Urinary bladder (tissue), 4 donors: ENCODE data around the gene FGFR2. TPM values are rescaled to one million over a fixed set of nuclear protein-coding genes. Genes with fewer than 3 reads are reported as not detected.

Source experiments
- DNase-seq: peaks from one replicate; pipeline ENCODE4 v3.0.0-alpha.2; 2015; ENCODE audit errors: extremely low spot score
- H3K27ac ChIP-seq: one replicate; pipeline ENCODE4 v1.5.1; 2013; ENCODE audit warnings: low read depth, mild to moderate bottlenecking, moderate library complexity
- H3K36me3 ChIP-seq: one replicate; pipeline ENCODE4 v1.6.1; 2013; ENCODE audit warnings: mild to moderate bottlenecking, moderate library complexity; ENCODE audit not compliant: insufficient read depth
- H3K4me1 ChIP-seq: one replicate; pipeline ENCODE4 v1.6.1; 2013; ENCODE audit warnings: mild to moderate bottlenecking, moderate library complexity; ENCODE audit not compliant: insufficient read depth
- H3K4me3 ChIP-seq: one replicate; pipeline ENCODE4 v1.5.1; 2013; ENCODE audit warnings: low read depth, low read length
- WGBS: extraction: QIAGEN DNeasy Blood & Tissue Kit; methylation state at CpG from one replicate; pipeline ENCODE4 v1.1.7; 2013; 5-methylcytosine and 5-hydroxymethylcytosine counted together
- polyA plus RNA-seq: library from polyadenylated mRNA; stranded (reverse); fragments of 200-250 nt; gene quantifications from one replicate; pipeline ENCODE4 v1.2.3, GENCODE V29; 2013
- total RNA-seq: library from RNA; depleted of rRNA; stranded (reverse); fragments of >200 nt; gene quantifications from one replicate; pipeline ENCODE4 v1.2.3, GENCODE V29; 2014
- donor health status: healthy with polysubstance abuse.
- donor health status: healthy.

The FGFR2 gene
- total and polyA plus RNA-seq, 2 donors, result 28.8 to 61.9 TPM

DNA sequence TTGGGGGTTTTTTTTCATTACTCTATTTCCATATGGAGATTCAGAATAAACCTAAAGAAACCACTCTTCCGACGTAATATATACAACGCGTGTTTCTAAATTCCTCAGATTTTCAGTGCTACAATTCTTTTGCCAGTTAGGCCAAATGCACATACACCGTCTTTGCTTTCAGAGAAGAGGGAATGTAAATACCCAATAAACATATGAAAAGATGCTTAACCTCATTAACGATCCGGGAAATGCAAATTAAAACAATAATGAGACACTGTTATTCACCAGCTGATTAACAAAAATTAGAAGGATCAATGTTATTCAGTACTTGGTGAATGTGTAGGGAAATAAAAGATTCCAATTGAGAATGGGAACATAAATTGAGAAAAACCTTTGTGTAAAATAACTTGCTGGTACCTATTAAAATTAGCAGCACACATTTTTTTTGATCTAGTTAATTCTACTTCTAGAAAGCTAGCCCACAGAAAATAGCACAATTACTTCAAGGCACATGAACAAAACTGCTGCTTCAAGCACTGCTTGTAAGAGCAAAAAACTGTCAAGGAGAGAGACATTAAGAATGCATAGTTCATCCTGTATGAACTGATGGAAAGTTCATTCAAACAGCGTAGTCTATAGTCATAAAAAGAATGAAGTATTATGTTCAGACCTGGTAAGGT lies 56.7 kb downstream of the FGFR2 start:
- Histone ChIP-seq H3K36me3 (no peaks in the 10 kb centered on the region), H3K27ac (no peak overlapping the region), H3K4me1 (no peaks in the 10 kb centered on the region), H3K4me3 (no peak overlapping the region)
- DNase-seq, result no peak
- 70% methylated on average over 8 of the region's 8 CpGs for WGBS

DNA sequence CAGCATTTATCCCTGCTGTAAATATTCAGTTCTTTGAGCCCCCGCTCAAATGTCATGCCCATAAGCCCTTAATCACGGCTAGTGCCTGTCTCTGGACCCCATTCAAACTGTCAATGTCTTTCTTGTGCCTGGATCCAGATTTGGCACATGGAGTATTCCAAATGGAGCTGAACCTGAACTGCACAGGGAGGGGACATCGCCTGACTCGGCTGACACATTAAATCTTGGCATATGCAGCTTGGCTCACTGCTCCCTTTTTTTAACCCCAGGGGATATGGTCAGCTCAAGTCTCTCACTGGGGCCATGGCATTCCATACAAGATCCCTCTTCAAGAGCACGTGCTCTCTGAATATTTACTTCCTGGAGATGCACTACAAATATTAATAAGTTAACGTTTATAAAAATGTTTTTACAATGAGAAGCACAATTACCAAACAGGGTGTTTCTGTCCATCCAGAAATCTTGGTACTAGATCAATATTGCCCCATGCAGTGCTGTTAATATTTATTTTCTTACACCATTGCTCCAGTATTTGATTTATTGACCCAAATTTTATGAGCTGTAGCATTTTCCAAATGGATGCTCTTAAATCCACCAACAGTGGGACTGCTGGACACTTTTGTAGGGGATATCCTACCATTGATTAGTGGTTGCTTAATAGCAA lies 57.4 kb downstream of the FGFR2 start:
- Histone ChIP-seq H3K4me3 (no peak overlapping the region), H3K4me1 (no peaks in the 10 kb centered on the region), H3K36me3 (no peaks in the 10 kb centered on the region), H3K27ac (no peak overlapping the region)
- WGBS, result 41% methylated on average over 6 of the region's 6 CpGs
- no peak for DNase-seq

DNA sequence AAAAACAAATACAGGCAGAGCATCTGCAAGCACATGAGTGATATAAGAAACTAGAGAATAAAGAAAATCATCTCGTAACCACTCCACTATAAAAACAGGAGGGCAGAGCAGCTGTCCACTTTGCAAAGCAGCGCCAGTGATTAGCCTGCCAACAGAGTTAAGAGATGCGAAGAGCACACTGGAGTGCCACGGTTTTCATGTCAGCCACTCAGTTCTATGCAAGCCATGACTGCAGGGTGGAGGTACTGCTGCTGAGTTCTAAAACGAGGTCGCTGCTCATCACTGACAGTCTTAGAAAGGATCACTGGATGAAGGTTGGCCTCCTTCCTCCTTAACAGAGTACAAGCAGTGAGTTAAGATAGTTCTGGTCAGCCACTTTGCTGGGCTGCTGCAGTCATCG lies 58.5 kb downstream of the FGFR2 start:
- DNase-seq, result no peak
- H3K4me1 ChIP-seq, result no peaks in the 10 kb centered on the region
- WGBS, result 78% methylated on average over 7 of the region's 7 CpGs
- H3K36me3 ChIP-seq, result no peaks in the 10 kb centered on the region
- H3K4me3 ChIP-seq, result no peak overlapping the region
- H3K27ac ChIP-seq, result no peak overlapping the region

DNA sequence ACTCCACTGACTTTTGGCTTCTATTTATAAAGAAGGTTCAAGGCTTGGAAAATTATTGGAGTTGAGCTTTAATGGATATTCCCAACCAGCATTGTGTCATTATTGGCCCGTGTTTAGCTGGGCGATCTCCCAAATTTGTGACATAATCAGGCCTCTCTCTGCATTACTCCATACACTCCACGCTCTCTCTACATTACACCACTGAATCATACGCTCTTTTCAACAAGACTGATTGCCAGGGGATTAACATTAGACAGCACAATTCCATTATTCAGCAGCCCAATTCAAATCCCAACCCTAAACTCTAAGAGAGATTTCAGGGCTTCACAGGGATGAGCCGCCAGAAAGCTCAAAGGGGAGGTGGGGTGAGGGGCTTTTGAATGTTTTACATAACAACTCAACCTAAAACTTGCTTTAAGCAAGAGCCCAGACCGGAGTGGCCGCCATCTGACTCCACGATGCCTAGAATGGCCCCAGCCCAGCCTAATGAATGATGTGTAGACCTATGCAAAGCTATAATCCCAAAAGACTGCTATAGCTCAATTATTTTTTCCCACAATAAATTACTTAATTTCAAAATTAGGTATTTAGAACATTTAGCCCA lies 61.8 kb downstream of the FGFR2 start:
- Histone ChIP-seq H3K4me1 (no peaks in the 10 kb centered on the region), H3K4me3 (no peak overlapping the region), H3K27ac (no peak overlapping the region), H3K36me3 (no peaks in the 10 kb centered on the region)
- no peak for DNase-seq
- WGBS, result 47% methylated on average over 8 of the region's 8 CpGs

DNA sequence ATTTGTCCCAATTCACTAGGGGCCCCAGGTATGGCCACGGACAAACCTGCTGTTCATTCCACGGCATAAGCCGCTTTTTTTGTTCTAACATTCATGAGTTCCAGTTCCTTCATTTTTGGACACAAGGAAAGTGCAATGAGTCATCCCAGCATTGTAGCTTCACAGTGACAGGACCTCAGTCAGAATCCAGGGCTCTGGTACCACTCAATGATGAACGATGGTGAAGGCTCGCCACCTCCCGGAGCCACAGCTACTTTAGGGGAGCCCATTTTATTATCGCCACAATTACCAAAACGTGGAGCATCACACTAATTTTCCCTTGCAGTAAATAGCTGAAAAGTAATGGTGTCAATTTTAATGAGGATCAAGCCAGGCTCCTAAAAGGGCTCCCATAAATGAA lies 62.9 kb downstream of the FGFR2 start:
- Histone ChIP-seq H3K27ac (no peak overlapping the region), H3K4me3 (no peak overlapping the region)
- WGBS, result 86% methylated on average over 8 of the region's 8 CpGs

DNA sequence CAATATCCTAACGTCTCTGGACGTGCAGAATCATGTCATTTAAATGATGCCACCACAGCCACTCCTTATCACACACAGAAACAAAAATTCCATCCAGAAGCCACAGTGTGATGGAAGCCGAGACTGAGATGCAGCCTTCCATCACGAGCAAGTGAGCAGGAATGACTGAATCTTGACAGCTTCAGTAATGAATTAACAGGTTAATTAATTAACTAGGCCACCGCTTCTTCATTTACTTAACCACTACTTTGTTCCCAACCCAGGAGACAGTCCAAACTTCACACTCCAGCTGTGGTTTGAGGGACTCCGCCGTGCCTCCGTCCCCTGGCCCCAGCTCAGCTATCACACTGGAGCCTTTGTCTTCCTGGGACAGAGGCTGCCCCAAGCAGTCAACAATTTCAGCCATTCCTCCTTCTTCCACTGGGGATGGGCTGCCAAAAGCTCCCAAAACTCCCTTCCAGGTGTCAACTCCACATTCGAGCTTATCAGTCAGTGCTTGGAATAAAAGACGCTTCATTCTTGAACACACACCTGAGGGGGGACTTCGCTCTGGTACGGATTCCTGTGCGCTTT lies 65.9 kb downstream of the FGFR2 start:
- Histone ChIP-seq H3K36me3 (no peaks in the 10 kb centered on the region), H3K27ac (no peak overlapping the region), H3K4me1 (no peaks in the 10 kb centered on the region), H3K4me3 (no peak overlapping the region)
- WGBS, result 86% methylated on average over 13 of the region's 13 CpGs
- no peak for DNase-seq

More for the DNA sequence above, 62.9 kb downstream of the FGFR2 start:
- no peak for DNase-seq
- Histone ChIP-seq H3K4me1 (no peaks in the 10 kb centered on the region), H3K36me3 (no peaks in the 10 kb centered on the region)

DNA sequence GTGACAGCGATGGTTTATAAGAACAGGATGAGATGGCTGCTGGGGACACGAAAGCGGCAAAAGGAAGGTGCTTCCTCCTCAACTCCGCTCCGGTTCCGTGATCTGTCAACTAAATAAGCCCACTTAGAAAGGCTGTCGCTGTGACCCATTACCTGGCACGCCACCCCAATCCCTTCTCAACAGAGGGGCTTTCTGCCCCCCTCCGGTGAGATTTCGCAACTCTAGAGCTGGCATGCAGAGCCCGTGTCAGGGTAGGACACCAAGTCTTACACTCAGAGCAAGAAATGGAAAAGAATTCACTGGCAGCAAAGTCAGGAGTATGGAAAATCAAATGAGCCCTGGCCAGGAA lies 66.4 kb downstream of the FGFR2 start:
- Histone ChIP-seq H3K27ac (no peak overlapping the region), H3K4me1 (no peaks in the 10 kb centered on the region), H3K4me3 (no peak overlapping the region), H3K36me3 (no peaks in the 10 kb centered on the region)
- DNase-seq, result no peak
- 90% methylated on average over 11 of the region's 11 CpGs for WGBS

DNA sequence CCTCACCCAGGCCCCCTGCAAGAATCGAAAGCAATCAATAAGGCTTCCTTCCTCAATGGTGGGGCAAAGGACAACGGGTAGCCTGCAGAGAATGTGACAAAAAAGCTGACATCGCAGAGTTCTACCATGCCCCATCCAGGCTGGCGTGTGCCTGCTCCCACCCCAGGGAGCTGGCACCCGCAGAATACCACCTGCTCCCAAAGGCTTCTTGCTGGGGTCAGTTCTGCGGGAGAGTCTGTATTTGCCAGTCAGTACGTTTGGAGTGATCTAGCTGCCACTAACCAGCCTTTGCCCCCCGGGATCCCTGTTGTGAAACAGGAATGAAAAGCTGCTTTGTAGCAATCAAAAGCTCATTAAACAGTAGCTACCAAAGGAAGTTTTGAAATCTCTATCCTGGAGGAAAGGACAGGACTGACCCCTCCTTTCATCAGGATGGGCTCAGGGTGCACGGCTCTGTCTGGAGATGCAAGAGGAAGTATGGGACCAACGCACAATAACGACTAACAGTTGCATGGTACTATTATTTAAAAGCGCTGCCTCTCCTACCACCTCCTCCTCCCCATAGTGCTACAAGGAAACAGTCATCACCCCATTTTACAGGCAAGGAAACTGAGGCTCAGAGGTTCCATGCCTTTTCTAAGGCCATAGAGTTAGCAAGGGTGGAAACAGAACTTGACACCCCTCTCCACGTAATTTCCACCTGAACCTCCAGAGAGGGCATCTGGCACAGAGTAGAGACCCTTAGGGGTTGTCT lies 67.0 kb downstream of the FGFR2 start:
- WGBS, result 87% methylated on average over 13 of the region's 13 CpGs
- DNase-seq, result no peak
- Histone ChIP-seq H3K27ac (no peak overlapping the region), H3K4me3 (no peak overlapping the region), H3K4me1 (no peaks in the 10 kb centered on the region), H3K36me3 (no peaks in the 10 kb centered on the region)

DNA sequence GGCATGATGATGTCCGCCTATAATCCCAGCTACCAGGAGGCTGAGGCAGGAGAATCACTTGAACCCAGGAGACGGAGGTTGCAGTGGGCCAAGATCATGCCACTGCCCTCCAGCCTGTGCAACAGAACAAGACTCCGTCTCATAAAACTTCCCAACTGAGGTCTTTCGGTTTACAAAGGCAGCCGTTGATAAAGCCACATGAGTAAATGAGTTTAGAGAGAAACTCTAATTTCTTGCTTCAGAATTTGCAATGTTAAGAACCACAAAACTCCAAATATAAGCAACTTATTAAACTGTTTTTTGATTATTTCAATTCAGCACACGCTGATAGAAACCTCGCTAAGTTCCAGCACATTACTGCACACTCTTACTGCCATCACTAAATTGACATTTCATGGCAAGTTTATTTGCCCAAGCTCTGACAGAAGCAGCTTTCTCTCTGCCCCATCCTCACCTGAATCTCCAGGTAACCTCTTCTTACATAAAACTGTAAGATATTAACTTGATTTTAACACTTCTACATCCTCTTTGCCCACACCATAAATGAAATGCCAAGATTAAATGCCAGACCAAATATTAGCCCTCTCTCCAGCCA lies 67.7 kb downstream of the FGFR2 start:
- Histone ChIP-seq H3K36me3 (no peaks in the 10 kb centered on the region), H3K27ac (no peak overlapping the region), H3K4me3 (no peak overlapping the region), H3K4me1 (no peaks in the 10 kb centered on the region)
- 81% methylated on average over 7 of the region's 7 CpGs for WGBS
- DNase-seq, result no peak

DNA sequence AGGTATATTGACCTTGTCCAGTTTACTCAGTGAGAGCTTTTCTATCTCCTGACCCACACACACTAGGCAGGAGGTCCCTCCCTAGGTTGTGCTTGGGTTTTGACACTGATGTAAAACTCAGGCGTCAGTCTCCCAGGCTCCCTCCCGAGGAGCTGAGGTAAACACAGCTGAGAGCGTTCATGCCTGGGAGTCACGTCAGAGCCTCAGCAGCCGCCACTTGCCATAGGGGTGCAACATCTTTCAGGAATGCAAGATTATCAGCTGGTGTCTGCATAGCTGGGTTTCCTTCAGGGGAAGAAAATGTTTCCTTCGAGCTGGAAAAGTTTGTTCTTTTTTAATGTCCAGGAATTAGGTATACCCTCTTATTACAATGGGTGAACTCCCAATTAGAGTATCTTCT lies 70.6 kb downstream of the FGFR2 start:
- DNase-seq, result no peak
- Histone ChIP-seq H3K4me1 (no peaks in the 10 kb centered on the region), H3K27ac (no peak overlapping the region), H3K4me3 (no peak overlapping the region), H3K36me3 (no peaks in the 10 kb centered on the region)
- 34% methylated on average over 6 of the region's 6 CpGs for WGBS

DNA sequence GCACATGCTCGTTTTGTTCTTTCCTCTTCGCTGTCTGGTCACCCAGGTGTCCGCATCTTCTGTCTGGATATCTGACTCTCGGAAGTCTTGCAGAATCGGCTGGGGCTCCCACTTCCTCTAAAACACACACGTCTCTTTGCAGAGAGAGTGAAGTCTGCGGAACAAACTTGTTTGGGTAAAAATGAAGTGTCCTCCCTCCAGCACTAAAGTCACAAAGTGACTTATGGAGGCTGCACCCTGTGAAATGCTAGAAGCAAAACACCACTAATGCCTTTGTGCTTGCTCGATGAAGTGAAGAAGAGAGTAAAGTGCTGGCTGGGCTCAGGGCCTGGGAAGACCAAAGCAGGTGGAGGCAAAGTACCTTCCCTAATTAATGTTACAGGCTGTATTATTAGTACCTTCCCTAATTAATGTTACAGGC lies 71.4 kb downstream of the FGFR2 start:
- no peak overlapping the region for H3K27ac ChIP-seq
- DNase-seq, result no peak
- WGBS, result 74% methylated on average over 8 of the region's 8 CpGs
- H3K4me1 ChIP-seq, result no peaks in the 10 kb centered on the region
- H3K36me3 ChIP-seq, result no peaks in the 10 kb centered on the region
- no peak overlapping the region for H3K4me3 ChIP-seq

DNA sequence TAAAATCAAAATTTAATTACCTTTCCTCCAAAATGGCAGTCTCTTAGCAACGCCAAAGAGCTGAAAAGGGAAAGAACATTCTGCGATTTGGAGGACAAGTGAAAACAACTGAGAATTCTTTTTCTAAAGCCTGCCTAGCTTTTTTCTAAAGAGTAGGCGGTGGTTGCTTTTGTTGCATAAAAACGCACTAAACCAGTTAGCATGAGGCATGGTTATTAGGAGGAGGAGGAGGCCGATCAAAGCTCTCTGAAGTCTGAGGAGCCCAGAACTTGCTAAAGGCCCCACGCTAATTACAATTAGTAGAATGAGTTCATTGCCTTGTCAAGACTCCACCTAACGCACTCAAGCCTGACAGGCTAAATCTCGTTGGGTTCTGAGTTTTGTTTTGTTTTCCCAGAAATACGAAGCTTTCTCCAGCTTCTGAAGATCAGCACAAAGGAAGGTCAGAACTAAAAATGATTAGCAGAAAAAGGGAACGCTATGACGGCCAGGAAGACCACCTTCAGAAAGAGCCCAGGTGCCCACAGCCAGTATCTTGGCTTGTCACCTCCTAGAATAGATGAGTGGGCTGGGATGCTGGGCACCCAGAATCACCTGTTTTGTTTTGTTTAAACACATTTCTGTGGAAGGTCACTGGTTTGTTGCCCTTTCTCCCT lies 72.0 kb downstream of the FGFR2 start:
- 85% methylated on average over 11 of the region's 11 CpGs for WGBS
- no peak for DNase-seq

More for the DNA sequence above, 72.0 kb downstream of the FGFR2 start:
- no peaks in the 10 kb centered on the region for H3K36me3 ChIP-seq
- no peaks in the 10 kb centered on the region for H3K4me1 ChIP-seq
- no peak overlapping the region for H3K27ac ChIP-seq
- no peak overlapping the region for H3K4me3 ChIP-seq
